ENCODE data around the gene SNTG2.
"Not testable (repeated sequence)": the region's sequence is repeated elsewhere in the genome, so short reads cannot be mapped to it uniquely, and the experiment has no call there.

Gene SNTG2

GRCh38 chr2:1055014-1055595, 104.5 kb downstream of the SNTG2 start:
- DNase-seq, result no peak

- DNase-seq, result no peak
Measured at GRCh38 chr2:1060372-1060771, 109.7 kb downstream of the SNTG2 start.

DNA sequence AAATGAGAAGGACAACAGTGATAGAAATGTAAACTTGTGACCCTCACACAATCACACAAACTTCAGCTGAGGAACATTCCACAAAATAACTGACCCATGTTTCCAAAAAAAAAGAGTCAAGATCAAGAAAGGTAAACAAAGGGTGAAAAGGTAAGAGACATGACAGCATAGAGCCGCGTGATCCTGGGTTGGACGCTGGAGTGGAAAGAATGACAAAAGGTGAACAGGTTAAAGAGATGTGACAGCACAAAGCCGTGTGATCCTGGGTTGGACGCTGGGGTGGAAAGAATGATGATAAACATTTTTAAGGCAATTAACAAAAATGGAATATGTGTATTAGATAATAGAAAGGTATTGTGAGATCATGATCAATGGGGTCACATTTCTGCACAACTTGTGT, 110.3 kb downstream of the SNTG2 start:
- no peak for DNase-seq

DNA sequence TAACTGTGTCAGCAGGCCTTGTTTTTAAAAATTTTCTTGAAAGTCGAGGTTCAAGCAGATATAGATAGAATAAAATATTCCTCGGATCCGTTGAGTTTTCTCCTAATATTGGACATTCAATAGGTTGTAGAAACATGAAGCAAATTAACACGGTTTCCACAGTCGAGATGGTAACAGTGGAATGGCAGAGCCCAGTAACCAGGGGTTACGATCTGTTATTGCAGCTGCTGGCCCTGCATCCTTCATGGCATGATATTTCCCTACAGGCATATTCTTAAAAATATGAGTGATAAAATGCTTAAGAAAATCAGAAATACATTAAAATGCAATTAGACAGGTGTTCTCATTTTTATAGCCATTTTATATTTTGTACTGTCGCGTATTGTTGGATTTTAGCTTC, 117.6 kb downstream of the SNTG2 start:
- DNase-seq, result no peak

DNA sequence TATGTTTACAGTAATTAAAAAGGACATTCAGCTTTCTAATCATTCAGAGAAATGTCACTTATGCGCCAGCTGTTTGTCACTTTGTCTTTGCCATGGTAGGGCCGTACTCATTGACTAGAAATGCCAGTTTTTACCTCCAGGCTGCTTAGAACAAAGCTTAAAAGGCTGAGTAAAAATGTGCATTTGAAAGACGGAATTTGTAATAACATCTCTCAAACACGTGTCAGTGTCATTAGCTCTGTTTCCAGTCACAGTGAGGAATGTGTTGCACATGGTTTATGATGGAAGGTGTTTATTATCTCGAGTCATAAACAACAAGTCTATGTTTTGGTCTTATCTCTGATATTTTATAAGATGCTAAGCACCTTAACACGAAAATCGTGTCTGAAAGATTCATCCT, 118.2 kb downstream of the SNTG2 start:
- no peak for DNase-seq

DNA sequence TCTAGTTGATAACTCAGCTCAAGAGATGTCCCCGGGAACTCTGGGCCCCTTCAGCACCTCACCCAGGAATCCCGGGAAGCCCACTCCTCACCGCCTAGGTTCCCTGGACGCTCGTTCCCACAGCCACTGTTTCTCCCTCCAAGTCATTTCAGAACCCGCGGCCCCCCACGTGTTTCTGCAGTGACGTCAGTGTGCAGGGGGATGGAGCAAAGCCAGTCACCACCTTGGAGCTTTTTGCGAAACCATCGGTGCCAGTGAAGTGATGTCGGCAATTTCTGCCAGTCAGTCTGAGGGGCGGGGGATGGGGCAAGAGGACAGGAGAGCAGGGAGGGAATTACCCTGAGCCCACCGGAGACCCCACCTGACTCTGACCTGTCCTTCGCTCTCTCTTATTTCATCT, 119.2 kb downstream of the SNTG2 start:
- no peak for DNase-seq

GRCh38 chr2:1070601-1071000, 120.0 kb downstream of the SNTG2 start:
- no peak for DNase-seq

DNA sequence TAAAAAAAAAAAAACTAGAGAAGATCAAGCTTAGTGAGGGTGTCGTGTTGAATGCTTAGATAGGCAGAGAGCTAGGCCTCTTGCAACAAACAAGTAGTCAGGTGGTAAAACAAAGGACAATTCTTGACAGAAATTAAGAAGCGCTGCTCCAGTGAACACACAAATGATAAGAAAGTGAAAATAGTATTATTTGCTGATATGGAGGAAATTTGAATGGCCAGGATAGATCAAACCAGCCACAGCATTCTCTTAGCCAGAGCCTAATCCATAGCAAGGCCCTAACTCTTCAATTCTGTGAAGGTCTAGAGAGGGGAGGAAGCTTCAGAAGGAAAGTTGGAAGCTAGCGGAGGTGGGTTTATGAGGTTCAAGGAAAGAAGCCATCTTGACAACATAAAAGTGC, 121.0 kb downstream of the SNTG2 start:
- DNase-seq, result no peak

DNA sequence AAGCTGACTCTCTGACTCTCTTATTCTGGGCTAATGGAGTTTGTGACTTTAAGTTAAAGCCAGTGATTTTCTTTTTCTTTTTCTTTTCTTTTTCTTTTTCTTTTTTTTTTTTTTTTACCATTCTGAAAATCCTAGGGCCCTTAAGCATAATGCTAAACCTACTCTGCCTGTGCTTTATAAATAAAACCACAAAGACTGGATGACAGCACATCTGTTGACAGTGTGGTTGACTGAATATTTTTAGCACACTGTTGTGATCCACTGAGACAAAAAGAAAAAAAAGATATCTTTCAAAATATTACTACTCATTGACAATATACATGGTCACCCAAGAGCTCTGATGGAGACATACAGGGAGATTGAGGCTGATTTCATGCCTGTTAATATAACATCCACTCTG, 121.6 kb downstream of the SNTG2 start:
- DNase-seq, result no peak

DNA sequence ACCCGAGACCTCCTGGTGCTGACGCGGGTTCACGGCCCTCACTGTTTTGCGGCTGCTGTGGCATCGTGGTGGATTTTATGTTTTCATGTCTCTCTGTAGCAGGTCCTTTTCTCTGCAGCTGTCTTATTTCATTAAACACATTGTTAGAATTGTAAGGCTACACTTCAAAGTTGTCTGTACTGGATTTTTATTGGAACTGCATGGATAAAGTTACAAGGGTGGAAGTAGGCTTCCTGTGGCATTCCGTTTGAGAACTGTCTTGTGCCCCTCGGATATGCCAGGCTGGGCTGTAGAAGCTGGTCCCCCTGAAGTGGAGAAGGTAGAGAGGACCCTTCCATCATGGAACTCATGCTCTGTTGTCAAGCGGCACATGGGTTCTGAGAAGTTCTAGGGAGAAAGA, 127.3 kb downstream of the SNTG2 start:
- DNase-seq, result no peak

- DNase-seq, result no peak
Measured at GRCh38 chr2:1078326-1078725, 127.7 kb downstream of the SNTG2 start.

DNA sequence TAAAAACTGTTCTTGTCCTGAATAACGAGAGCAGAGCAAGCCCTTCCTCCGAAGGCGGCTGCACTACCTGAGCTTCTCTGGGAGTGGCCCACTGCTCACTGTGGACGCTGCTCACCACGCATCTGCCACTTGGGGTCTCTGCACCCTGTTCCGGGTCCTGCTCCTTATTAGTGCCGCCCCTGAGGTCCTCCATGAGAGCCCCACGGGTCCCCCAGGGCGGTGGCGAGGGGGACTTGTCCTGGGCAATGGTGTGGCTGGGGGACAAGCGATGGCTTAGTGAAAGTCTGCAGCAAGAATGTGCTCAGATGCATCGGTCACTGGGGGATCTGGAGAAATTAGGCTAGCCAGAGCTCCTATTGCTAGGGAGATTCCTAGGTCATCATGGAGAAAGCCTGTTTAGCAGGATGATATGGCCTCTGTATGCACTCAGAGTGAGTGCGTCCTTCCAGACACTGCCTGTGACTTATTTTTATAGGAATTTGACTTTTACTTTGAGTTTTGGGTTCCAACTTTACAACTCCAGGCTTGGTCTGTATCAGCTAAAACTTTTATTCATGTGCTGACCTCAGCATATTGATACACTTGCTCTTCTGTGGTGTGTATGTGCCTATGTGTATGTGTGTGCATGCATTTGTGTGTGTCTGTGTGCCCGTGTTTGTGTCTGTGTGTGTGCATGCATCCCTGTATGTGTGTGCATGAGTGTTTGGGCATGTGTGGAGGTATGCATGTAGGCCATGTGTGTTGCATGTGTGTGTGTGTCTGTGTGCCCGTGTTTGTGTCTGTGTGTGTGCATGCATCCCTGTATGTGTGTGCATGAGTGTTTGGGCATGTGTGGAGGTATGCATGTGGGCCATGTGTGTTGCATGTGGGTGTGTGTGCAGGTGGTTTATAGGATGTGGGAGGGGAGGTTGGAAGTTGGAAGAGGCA, 129.5 kb downstream of the SNTG2 start:
- no peak for DNase-seq

- DNase-seq, result no peak
Measured at GRCh38 chr2:1081451-1082225, 131.0 kb downstream of the SNTG2 start.

GRCh38 chr2:1082456-1083205, 132.0 kb downstream of the SNTG2 start:
- DNase-seq, result no peak

GRCh38 chr2:1088192-1088860, 137.7 kb downstream of the SNTG2 start:
- DNase-seq, result no peak

DNA sequence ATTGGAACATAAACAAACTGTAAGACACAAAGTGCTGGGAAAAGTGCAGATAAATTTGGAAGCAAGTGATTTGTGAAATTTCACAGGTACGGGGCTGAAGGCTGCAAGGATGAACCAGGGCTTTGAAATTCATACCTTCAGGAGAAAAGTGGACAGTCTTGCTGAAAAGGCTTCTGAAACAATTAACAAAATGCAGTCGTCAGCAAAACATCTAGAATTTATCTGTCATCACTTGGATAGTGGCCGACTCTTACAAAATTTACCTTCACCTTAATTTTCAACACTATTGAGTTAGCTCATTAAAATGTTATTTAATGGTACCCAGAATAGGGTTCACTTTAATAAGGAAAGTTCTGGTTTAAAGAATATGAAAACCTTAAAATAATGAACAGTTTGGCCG, 138.3 kb downstream of the SNTG2 start:
- no peak for DNase-seq

DNA sequence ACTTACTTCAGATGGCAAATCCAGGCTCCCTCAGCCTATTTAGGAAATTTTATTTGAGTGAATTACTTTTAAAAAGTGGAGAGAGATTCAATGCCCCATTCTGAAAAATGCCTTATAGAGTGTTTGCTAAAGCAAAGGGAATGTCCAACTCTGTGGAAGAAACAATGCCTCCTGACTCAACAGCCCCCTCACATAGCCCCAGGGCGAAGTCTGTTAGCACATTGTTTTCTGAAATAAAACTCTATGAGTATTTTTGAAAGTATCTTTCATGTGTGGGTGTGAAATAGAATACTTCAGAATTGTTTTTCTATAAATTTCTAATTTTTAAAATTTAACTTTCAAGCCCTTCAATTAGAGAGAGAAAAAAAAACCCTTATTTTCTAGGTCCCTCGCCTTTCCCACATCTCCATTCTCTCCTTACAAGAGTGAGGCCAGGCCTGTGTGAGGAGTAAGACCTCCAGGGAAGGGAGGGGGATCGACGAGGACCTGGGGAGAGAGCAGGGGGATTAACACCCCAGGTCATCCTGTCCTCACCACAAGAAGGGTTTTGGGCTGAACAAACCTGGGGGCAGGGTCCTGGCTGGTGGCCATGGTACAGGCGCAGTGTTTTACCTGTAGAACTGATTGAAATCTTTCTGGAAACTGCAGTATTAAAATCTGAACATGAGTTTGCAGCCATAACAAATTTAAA, 141.4 kb downstream of the SNTG2 start:
- no peak for DNase-seq

GRCh38 chr2:1093668-1094067, 143.0 kb downstream of the SNTG2 start:
- DNase-seq, result not testable (repeated sequence)

DNA sequence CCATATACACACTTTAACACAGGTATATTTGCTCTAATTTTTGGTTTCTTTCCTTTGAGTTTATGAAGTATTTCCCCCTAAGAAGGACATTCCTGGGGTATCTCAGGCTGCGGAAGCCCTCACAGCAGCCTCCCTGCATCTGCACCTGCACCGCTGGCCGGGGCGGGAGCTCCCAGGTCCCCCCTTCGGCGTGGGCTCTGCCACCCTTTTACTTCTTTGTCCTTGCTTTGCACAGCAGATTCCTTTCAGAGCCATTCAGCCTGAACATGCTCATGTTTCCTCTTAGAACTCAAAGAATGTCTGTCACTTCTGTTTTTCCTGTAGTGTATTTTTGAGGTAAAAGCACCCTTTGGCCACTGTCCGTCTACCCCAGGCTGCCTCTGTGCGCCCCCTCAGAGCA, 146.5 kb downstream of the SNTG2 start:
- no peak for DNase-seq

DNA sequence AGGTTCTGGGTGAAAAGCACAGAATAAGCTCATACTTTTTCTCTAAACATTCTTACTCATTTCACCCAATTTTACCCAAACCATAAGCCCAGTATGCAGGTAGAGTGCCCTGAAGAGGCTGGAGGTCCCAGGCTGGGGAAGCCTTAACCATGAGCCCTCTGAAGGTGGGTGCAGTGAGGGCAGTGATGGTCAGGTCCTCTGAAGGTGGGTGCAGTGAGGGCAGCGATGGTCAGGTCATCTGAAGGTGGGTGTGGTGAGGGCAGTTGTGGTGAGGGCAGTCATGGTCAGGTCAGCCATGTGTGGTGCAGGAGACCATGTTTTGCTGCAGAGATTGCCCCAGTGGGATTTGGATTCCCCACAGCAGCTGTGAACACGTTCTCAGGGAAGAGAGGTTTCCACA, 148.8 kb downstream of the SNTG2 start:
- DNase-seq, result no peak

- DNase-seq, result no peak
Measured at GRCh38 chr2:1101011-1101782, 150.5 kb downstream of the SNTG2 start.

All from midbrain (tissue), 1 donor.